ENCODE measurements around the gene PEX5L.

GRCh38 chr3:179961071-179961702 is 75.5 kb downstream of the PEX5L start:
- TF ChIP-seq REST (IDR thresholded peaks at IDR 0.05; ENCODE audit: insufficient read depth in 1 of 2, low read depth in 2 of 2, low read length in 2 of 2): no peak
- no peak for TF ChIP-seq TAF1 (IDR thresholded peaks at IDR 0.05; ENCODE audit: borderline replicate concordance, insufficient read depth, low read length)
- no peak for TF ChIP-seq POLR2AphosphoS5 (IDR thresholded peaks at IDR 0.05; ENCODE audit: low read depth, low read length)
- no peak for TF ChIP-seq SIN3A (IDR thresholded peaks at IDR 0.05; ENCODE audit: borderline replicate concordance, insufficient read depth, low read length)

All from PFSK-1 (cell line).